Body of pancreas (tissue), 4 donors: Measurements from ENCODE around the gene CSTF1. TPM values are rescaled to one million over a fixed set of nuclear protein-coding genes. Genes with fewer than 3 reads are reported as not detected.

Source experiments
- ATAC-seq: fragments of 150-250 bp; one replicate; pipeline ENCODE4 v1.9.1; 2016
- DNase-seq, 4 donors: peaks; one replicate each; pipeline ENCODE4 v3.0.0-alpha.2; 2019
- H3K27ac ChIP-seq, 4 donors: fragments of 200-600 bp; sonication (generic); 1 replicate in 3 of 4; 2 replicates in 1 of 4; pipeline versions ENCODE4 v1.5.1 to v1.6.1; 2016 to 2019; ENCODE audit warnings: mild to moderate bottlenecking in 1 of 4, mixed read lengths in 1 of 4, moderate library complexity in 1 of 4
- H3K27me3 ChIP-seq, 2 donors: fragments of 200-600 bp; sonication (generic); one replicate each; pipeline ENCODE4 v1.6.0; 2016; ENCODE audit warnings: mild to moderate bottlenecking in 1 of 2
- H3K36me3 ChIP-seq, 2 donors: fragments of 200-600 bp; sonication (generic); replicated peaks in 1 of 2; 2 replicates each; pipeline ENCODE4 v1.5.1; 2016; ENCODE audit warnings: low read depth in 2 of 2; ENCODE audit not compliant: insufficient read depth in 1 of 2
- H3K4me1 ChIP-seq: fragments of 200-600 bp; sonication (generic); one replicate; pipeline ENCODE4 v1.6.0; 2016
- H3K4me3 ChIP-seq, 2 donors: fragments of 200-600 bp; sonication (generic); 1 replicate in 1 of 2; 2 replicates in 1 of 2; pipeline ENCODE4 v1.5.1; 2016 to 2019
- H3K9me3 ChIP-seq, 3 donors: fragments of 200-600 bp; sonication (generic); 1 replicate in 2 of 3; 2 replicates in 1 of 3; pipeline ENCODE4 v1.5.1; 2016
- CTCF ChIP-seq, 7 experiments: fragments of 450-650 bp in 4 of 7; fragments of 200-600 bp in 3 of 7; sonication (generic) in 3 of 7; IDR thresholded peaks; one replicate each; pipeline ENCODE4 v1.5.1; 2016 to 2019; ENCODE audit warnings: antibody characterized with exemption in 7 of 7
- POLR2A ChIP-seq, 3 donors: fragments of 450-650 bp; IDR thresholded peaks; one replicate each; pipeline ENCODE4 v1.6.1; 2016; ENCODE audit warnings: antibody characterized with exemption in 3 of 3, mild to moderate bottlenecking in 2 of 3
- WGBS, 2 donors: methylation state at CpG; one replicate each; pipeline ENCODE4 v1.1.5; 2017; 5-methylcytosine and 5-hydroxymethylcytosine counted together
- intact Hi-C: fragments of 100-400 bp; cut with DNase I; formaldehyde crosslinking; loops from one replicate; pipeline ENCODE4 v1.15.1; 2023
- total RNA-seq, 2 donors: library from RNA; depleted of rRNA; stranded (reverse); fragments of >200 nt; gene quantifications; one replicate each; pipeline ENCODE4 v1.1.0, GENCODE V29; 2016

CSTF1 gene
- total RNA-seq, 2 donors from 2014 or later, result 12.2 to 14.5 TPM

GRCh38 chr20:56371977-56372376, 20.5 kb upstream of the CSTF1 start:
- H3K9me3 ChIP-seq, result no peaks in the 10 kb centered on the region
- TF ChIP-seq POLR2A (IDR thresholded peaks at IDR 0.05) (no peak), CTCF (IDR thresholded peaks at IDR 0.05) (no peak)
- no peak overlapping the region for H3K4me3 ChIP-seq
- WGBS, 2 donors, result 88 to 89% methylated on average over 11 of the region's 11 CpGs
- no peaks in the 10 kb centered on the region for H3K4me1 ChIP-seq
- ATAC-seq (no peak), DNase-seq (no peak)
- no peak overlapping the region for H3K27ac ChIP-seq
- peaks cover 0 to 2% of the 10 kb centered on the region in 2 donors for H3K36me3 ChIP-seq
- H3K27me3 ChIP-seq, result no peaks in the 10 kb centered on the region
- intact Hi-C loops, result no loop called here

GRCh38 chr20:56372850-56373249, 19.6 kb upstream of the CSTF1 start:
- Histone ChIP-seq H3K27me3 (no peaks in the 10 kb centered on the region), H3K36me3 (no peaks in the 10 kb centered on the region), H3K9me3 (no peaks in the 10 kb centered on the region), H3K4me1 (no peaks in the 10 kb centered on the region), H3K27ac (no peak overlapping the region), H3K4me3 (no peak overlapping the region)
- TF ChIP-seq CTCF (IDR thresholded peaks at IDR 0.05) (no peak), POLR2A (IDR thresholded peaks at IDR 0.05) (no peak)
- ATAC-seq, result no peak
- no peak for DNase-seq
- WGBS, 2 donors, result 77 to 84% methylated on average over 1 of the region's 1 CpG
- intact Hi-C loops, result no loop called here

GRCh38 chr20:56373942-56374341, 18.5 kb upstream of the CSTF1 start:
- no peak overlapping the region for H3K27ac ChIP-seq
- peak in 1 of 4 donors; percentile 20 for DNase-seq
- intact Hi-C loops, result no loop called here
- no peak overlapping the region for H3K4me3 ChIP-seq
- TF ChIP-seq POLR2A (IDR thresholded peaks at IDR 0.05) (no peak), CTCF (IDR thresholded peaks at IDR 0.05) (no peak)
- no peak for ATAC-seq
- no peaks in the 10 kb centered on the region for H3K4me1 ChIP-seq
- no peaks in the 10 kb centered on the region for H3K27me3 ChIP-seq
- no peaks in the 10 kb centered on the region for H3K9me3 ChIP-seq
- 52 to 84% methylated on average over 1 of the region's 1 CpG for WGBS, 2 donors
- no peaks in the 10 kb centered on the region for H3K36me3 ChIP-seq

GRCh38 chr20:56376331-56376730, 16.1 kb upstream of the CSTF1 start:
- intact Hi-C loops, result no loop called here
- ATAC-seq (no peak), DNase-seq (no peak)
- Histone ChIP-seq H3K4me3 (no peak overlapping the region), H3K9me3 (no peaks in the 10 kb centered on the region), H3K27me3 (no peaks in the 10 kb centered on the region), H3K36me3 (no peaks in the 10 kb centered on the region), H3K27ac (no peak overlapping the region), H3K4me1 (peaks cover 4% of the 10 kb centered on the region)
- 76 to 90% methylated on average over 2 of the region's 2 CpGs for WGBS, 2 donors
- TF ChIP-seq CTCF (IDR thresholded peaks at IDR 0.05) (no peak), POLR2A (IDR thresholded peaks at IDR 0.05) (no peak)

GRCh38 chr20:56378386-56378785, 14.1 kb upstream of the CSTF1 start:
- H3K27me3 ChIP-seq, result no peaks in the 10 kb centered on the region
- ATAC-seq, result no peak
- H3K4me3 ChIP-seq, result no peak overlapping the region
- intact Hi-C loops, result no loop called here
- DNase-seq, result no peak
- H3K4me1 ChIP-seq, result peaks cover 4% of the 10 kb centered on the region
- WGBS, 2 donors, result 91% methylated on average over 3 of the region's 3 CpGs
- no peak overlapping the region for H3K27ac ChIP-seq
- no peaks in the 10 kb centered on the region for H3K9me3 ChIP-seq
- H3K36me3 ChIP-seq, result no peaks in the 10 kb centered on the region
- TF ChIP-seq CTCF (IDR thresholded peaks at IDR 0.05) (no peak), POLR2A (IDR thresholded peaks at IDR 0.05) (no peak)
